Left ventricle myocardium superior (tissue), 1 donor: ENCODE data around the gene PDE11A. TPM values are rescaled to one million over a fixed set of nuclear protein-coding genes. Genes with fewer than 3 reads are reported as not detected.
"Not testable (repeated sequence)": the region's sequence is repeated elsewhere in the genome, so short reads cannot be mapped to it uniquely, and the experiment has no call there.

ENCODE experiments used
- ATAC-seq: fragments of 200-7000 bp; cut with Tn5 transposase; one replicate; pipeline ENCODE4 v1.9.1; 2020; ENCODE audit warnings: mild to moderate bottlenecking, moderate library complexity
- DNase-seq: peaks from one replicate; pipeline ENCODE4 v3.0.0-alpha.2; 2020
- intact Hi-C: fragments of 100-400 bp; cut with micrococcal nuclease; formaldehyde crosslinking; loops from one replicate; pipeline ENCODE4 v1.11.0; 2022
- total RNA-seq: library from RNA; stranded (reverse); fragmentation: NEBNext Ultra II Directional; extraction: Animal tissue kit (Norgen Biotek cat#: 25700); gene quantifications from one replicate; pipeline ENCODE4 v1.2.1, GENCODE V29; 2021
- donor health status: DM: no; HTN: yes; CAD: no; lungs with severe emphysema.

PDE11A gene
- total RNA-seq, 1 donor from 2014 or later = 4.4 TPM

DNA sequence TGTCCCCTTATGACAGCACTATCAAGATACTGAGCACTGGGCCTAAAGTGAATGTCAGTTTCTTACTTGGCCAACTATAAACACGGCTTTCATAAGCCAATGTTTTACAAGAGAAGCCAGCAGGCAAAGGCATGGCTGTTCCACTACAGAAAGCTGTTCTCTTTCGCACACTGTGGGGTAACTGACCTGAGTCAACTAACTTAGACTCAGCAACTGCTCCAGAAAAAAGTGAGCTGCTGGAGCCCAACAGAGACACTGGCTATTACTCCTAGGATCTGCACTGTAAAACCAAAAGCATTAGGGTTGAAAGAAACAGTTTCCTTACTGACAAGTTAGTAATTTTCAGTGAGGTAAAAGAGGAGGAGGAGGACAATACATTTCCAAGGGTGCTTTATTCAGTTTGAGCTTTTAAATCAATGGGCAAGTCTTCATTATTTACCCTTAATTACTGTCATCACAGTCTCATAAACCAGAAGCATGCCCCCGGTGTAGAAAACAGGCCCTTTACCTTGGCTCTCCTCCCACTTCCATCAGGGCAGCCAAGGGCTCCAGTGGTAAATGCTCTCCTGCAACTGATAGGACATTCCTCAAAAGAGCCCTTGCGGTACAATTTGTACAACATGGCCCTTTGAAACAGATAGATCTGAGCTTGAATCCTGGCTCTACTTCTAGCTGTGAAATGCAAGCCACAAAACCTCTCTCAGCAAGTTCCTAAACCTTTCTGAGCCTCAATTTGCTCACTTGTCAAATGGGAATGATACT lies 275.7 kb downstream of the PDE11A start:
- intact Hi-C loops = loop anchor here (5.0 kb wide), 1 partner anchor 275 kb away; the partner anchor contains the start of gene PDE11A
- DNase-seq = peak; percentile 44
- ATAC-seq = peak; percentile 87

DNA sequence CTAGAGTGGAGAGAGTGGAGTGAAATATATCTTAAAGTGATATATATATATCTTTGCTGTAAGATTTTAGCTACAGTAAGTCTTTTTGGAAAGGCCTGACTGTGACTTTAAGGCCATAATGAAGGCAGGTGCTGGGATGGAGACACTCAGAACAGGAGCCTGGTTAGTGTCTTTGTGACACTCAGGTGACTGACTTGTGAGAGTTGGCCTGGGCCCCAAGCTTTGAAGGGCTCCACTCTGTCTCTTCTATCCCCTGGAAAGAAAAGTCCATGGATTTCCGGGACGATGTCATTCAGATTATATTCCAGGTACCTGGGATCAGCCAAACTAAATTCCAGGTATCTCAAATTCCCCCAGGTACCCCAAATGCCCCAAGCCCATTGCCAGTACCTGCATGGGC lies 276.6 kb downstream of the PDE11A start:
- intact Hi-C loops = loop anchor here (5.0 kb wide), 1 partner anchor 276 kb away; the partner anchor contains the start of gene PDE11A
- DNase-seq (peak; percentile 65), ATAC-seq (peak; percentile 85)

DNA sequence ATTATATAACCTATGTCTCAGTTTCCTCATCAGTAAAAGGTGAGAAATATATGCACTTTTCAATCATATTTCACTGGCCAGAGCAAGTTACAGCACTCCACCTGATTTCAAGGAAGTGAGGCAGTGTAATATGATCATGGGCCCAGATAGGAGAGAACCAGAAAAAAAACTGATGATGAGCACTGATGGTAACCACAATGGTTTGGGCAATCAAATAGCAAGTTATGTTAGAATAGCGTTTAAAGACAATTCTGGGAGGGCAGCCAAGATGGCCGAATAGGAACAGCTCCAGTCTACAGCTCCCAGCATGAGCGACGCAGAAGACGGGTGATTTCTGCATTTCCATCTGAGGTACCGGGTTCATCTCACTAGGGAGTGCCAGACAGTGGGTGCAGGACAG lies 287.4 kb downstream of the PDE11A start:
- DNase-seq, intact Hi-C loops: not testable (repeated sequence)
- peak; percentile 63 for ATAC-seq

DNA sequence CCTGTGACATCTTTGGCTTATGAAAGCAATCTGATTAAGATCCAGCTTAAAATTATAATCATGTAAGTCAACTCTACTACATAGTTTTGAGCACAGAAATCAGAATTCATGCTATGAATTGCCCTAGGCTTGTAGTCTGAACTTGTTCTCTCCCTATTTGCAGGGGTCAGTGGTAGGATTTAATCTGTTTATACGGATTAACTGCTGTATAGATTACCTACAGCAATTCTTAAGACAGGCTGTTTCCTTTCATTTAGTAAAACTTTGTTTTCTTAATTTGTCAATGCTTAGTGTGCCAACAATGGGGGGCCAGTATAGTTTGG lies 287.9 kb downstream of the PDE11A start:
- ATAC-seq (no peak), DNase-seq (no peak)
- intact Hi-C loops = no loop called here

- peak; percentile 90 for ATAC-seq
- intact Hi-C loops = no loop called here
- no peak for DNase-seq
These were observed 288.5 kb downstream of the PDE11A start for GRCh38 chr2:177783835-177784744.

DNA sequence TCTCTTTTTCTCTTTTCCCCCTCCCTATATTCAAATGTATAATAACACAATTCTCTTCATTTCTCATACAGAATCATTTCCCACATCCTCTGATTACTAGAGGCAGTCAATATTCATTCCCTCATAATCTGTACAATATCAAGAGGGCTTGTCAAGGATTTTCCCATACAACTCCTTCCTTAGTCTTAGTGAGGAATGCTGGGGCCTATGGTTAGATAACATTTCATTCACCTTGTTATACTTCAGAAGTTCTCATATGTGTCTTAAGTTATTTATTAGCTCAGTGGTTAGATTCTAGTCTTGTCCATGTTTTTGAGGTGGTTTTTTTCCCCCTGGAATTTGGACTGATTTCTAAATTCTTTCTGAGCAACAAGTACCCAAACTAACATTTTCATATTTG lies 289.5 kb downstream of the PDE11A start:
- DNase-seq (no peak), ATAC-seq (no peak)
- intact Hi-C loops = no loop called here

DNA sequence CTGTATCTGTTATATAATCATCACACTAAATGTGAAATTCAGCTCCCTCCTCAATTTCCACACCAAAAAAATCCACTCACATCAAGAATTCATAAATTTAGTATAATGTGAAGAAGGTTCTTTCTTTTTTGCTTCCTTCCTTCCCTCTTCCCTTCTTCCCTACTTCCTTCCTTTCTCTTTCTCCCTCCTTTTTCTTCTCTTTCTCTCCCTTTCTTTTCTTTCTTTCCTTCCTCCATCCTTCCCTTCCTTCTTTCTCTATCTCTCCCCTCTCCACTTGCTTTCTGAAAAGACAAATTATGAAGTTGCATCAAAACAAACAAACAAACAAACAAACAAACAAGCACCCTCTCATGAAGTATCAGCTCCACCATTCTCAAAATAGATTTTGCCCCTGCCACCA lies 290.0 kb downstream of the PDE11A start:
- no peak for ATAC-seq
- intact Hi-C loops = no loop called here
- no peak for DNase-seq

- intact Hi-C loops = no loop called here
- ATAC-seq = no peak
- no peak for DNase-seq
These were observed 294.1 kb downstream of the PDE11A start for GRCh38 chr2:177778472-177778871.

- no peak for ATAC-seq
- intact Hi-C loops = no loop called here
- no peak for DNase-seq
These were observed 300.0 kb downstream of the PDE11A start for GRCh38 chr2:177772529-177772928.

DNA sequence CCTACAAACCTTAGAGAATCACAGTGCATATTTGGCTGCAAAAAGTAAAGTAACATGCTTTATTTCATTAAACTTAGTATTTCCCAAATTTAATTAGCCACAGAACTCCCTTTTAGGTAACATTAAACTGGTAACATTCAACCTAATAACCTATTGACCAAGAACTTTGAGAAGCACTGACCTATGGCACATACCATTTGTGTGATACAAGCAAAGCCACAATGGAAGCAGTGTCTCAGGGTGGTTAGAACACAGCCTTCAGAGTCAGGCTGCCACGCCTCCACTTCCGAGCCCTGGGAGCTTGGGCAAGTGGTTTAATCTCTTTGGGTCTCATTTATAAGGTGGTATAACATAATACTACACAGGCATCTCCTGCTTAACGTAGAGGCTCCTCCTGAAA lies 301.4 kb downstream of the PDE11A start:
- intact Hi-C loops = no loop called here
- no peak for DNase-seq
- no peak for ATAC-seq

GRCh38 chr2:177767768-177768167 lies 304.8 kb downstream of the PDE11A start:
- ATAC-seq (no peak), DNase-seq (no peak)
- intact Hi-C loops = no loop called here

GRCh38 chr2:177765698-177766097 lies 306.9 kb downstream of the PDE11A start:
- no peak for DNase-seq
- no peak for ATAC-seq
- intact Hi-C loops = no loop called here

- ATAC-seq (peak; percentile 87), DNase-seq (peak; percentile 69)
- intact Hi-C loops = no loop called here
These were observed 308.9 kb downstream of the PDE11A start for GRCh38 chr2:177763531-177764265.

- ATAC-seq (no peak), DNase-seq (no peak)
- intact Hi-C loops = loop anchor here (5.0 kb wide), 1 partner anchor 427 kb away; no protein-coding TSS in a partner anchor
These were observed 313.1 kb downstream of the PDE11A start for GRCh38 chr2:177759443-177759842.

DNA sequence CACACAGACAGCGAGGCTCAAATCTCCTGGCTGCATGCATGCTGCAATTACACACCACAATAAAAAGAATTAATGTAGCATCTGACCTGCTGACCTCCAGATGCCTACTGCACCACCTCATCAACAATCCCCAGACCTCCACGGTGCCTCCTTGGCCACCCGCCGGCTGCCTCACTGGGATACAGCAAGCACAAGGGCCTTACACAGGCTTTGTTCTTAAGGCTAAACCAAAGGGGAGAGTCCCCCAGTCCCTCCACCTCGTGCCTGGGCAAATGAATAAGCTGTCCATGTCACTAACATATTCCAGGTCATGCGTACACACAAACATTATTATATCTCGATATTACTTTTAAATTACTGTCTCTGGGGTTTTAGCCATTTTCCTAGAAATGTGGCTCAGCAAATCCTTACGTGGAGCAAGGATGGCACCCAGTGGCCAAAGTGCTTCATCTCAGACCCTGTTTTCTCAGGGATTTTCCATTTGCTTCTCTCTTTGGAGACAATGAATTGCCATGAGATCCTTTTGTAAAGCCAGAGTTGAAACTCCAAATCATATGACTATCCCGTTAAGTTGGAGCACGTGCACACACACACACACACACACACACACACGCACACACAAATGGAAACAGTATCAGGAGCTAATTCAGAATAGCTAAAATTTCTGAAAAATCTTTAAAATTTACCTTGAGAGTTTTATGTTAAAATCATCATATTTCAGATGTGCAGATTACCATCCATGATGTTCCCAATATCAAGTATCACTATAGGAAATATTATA lies 313.8 kb downstream of the PDE11A start:
- DNase-seq (no peak), ATAC-seq (no peak)
- intact Hi-C loops = loop anchor here (5.0 kb wide), 1 partner anchor 426 kb away; no protein-coding TSS in a partner anchor

DNA sequence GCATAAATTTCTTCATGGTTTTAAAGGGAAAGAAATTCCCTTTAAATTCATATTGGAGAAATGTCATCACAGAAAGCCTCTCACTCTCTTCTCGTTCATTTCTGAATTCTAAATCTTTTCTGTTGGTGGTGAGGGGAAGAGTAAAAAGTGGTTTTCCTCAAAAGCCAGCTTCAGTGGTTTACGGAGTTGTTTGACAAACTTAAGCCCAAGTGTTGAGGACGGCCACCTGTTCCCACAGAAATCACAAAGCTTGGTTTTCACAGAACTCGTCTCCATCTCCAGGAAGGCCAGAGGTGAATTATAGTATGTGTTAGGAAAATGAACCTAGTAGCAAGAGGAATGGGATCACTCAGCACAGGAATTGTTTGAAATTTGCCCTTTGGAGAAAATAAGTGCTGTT lies 316.2 kb downstream of the PDE11A start:
- no peak for DNase-seq
- ATAC-seq = no peak
- intact Hi-C loops = loop anchor here (5.0 kb wide), 1 partner anchor 424 kb away; no protein-coding TSS in a partner anchor

DNA sequence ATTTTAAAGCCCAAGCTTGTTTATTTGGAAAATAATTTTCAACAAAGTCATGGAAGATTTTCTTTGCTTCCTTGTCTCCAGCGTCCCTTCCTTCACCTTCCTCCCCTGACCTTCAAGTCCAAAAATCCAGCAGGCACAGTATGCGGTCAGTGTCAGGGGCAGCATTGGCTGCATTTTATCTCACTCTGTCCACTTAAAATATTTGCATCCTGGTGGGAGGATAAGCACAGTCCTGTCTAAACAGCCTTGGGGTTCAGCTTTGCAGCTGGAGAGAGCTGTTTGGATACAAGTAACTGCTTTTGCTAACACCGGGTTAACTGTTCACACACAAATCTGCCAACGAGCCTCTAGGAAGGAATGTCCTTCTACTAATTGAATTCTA lies 318.1 kb downstream of the PDE11A start:
- DNase-seq (no peak), ATAC-seq (peak; percentile 51)
- intact Hi-C loops = no loop called here

DNA sequence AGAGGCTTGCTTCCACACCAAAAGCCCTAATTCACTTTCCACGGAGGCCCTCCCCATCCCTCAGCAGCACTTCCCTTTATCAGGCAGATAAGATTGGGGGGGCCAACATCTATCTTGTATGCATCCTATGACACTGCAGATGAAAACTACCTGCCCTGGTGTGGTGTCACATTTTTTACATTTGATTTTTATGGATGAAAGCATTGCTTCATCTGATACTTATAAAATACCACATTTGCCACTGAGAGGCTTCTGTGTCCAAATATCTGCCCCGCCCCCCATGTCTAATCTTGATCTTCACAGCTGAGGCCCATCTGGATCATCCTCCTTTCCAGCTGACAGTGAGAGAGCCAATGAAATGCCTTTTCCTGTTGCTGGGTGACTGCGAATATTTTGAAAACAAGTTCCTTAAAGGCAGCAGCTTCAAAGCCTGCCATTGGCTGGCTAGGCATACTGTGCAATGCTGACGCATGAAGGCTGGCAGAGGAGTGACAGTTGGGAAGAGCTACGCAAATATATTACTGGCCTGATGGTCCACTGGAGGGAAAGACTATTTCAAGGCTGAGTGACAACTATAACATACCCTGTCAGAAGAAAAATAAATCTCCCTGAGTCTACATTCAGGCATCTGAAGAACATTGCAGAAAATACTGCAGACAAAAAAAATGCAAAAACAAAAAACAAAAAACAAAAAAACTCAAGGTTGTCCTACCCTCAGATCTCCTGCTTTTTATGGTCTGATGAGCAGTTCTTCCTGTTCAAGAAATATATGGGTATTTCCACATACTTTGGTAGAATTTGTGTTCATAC lies 318.7 kb downstream of the PDE11A start:
- DNase-seq (peak; percentile 80), ATAC-seq (peak; percentile 95)
- intact Hi-C loops = no loop called here
